ENCODE measurements around the gene SMTNL1.

SMTNL1 gene

GRCh38 chr11:57536947-57537619, at the start of gene SMTNL1:
TSS of gene SMTNL1 (plus strand) at chr11:57537595. CDS start at chr11:57542643, 5,048 bp downstream.
- no peak for DNase-seq

DNA sequence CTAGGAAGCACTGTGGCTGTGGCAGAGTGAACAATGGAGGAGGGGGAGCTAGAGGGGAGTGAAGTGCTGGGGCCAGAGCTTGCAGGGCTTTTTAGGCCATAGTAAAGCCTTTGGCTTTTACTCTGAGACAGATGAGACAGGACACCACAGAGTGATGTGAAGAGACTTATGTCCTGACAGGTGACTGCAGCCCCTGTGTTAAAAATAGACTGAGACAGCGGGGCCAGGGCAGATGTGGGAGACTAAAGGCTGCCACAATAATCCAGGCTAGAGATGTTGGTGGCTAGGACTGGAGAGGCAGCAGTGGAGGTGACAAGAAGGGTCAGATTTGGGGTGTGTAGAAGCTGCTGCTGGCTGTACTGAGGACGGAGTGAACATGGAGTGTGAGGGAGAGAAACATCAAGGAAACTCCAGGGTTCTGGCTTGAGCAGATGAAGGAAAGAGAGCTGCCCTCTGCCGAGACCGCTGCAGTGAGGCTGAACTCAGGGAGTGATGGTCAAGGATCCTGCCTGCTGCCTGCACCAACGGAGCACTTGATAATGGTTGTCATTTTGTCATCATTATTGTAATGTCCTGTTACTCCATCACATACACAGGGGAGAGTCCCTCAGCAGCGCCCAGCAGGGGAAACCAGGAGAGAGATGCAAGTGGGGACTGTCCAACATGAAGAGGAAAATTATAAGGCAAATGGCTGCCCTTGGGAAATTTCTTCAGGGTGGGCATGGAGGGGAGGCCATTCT, 49.3 kb upstream of the SMTNL1 start:
- no peak for DNase-seq

- DNase-seq: no peak
Measured at GRCh38 chr11:57490456-57491248, 46.7 kb upstream of the SMTNL1 start.

DNA sequence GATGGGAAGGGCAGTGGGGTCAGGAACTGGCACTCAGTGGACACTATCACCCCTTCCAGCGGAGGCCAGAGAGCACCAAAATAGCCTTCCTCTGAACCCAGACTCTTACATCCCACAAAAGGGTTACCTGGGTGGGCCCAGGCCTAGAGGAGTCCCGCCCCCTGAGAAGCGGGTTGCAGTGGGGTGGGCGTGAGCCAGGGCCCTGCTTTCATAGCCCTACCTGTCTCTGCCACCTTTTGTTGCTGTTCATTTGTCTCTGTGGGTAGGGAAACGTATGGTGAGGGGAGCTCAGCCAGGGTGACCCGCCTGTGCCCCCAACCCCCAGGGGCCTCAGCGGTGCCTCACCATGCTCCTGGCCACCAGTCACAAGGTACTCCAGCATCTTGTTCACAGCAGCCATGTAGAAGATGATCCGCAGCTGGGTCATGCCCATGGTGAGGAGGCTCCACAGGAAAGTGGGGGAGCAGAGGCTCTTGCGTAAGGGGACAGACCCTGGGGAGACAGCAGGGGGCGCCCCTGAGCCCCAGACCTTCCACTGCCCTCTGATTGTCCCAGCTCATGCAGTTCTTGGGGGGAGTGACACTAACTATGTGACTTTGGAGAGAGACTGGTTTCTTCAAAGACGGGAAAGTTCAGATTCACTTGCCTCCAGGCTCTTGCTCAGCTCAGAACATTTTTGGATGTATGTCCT, 45.9 kb upstream of the SMTNL1 start:
- DNase-seq: peak; percentile 86

- DNase-seq: peak; percentile 61
Measured at GRCh38 chr11:57493507-57494503, 43.6 kb upstream of the SMTNL1 start.

GRCh38 chr11:57496109-57496820, 41.1 kb upstream of the SMTNL1 start:
- no peak for DNase-seq

DNA sequence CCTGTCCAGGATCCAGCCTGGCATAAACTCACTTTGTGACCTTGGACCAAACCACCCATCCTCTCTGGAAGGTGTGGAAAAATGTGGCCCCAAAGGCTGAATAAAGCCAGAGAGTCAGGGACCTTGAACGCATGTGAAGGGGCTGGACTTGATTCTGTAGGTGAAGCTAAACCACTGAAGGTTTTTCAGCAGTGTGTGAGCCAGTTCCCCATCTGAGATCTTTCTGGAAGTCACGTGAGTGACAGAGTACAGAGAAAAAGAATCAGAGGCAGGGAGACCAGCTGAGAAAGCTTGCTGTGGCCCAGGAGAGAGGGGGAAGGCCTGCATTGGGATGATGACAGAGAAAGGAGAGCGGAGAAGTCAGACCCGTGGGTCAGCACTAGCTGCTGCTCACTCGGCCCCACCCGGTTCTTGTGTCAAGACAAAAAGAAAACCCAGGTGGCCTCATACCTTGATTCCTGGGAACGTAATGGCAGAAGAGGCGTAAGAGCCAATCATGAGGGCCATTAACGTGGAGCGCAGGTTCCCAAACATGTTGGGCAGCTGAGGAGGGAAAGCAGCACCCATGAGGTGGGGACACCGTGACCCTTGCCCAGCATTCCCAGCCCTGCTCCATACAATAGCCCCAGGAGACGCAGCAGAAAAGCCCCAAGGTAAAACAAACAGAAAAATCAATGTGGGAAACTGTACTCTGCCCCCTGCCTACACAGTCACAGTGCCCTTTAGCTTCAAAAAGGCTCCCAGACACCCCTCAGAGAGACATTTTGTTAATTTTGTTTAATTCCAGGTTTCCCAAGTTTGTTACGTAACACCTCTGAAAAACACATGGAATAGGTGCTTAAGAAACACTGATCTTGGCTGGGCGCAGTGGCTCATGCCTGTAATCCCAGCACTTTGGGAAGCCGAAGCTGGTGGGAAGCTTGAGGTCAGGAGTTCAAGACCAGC, 39.8 kb upstream of the SMTNL1 start:
- no peak for DNase-seq

- DNase-seq: no peak
Measured at GRCh38 chr11:57498540-57498939, 38.9 kb upstream of the SMTNL1 start.

- DNase-seq: peak; percentile 94
Measured at GRCh38 chr11:57499413-57499982, 37.9 kb upstream of the SMTNL1 start.

- no peak for DNase-seq
Measured at GRCh38 chr11:57499983-57500461, 37.4 kb upstream of the SMTNL1 start.

DNA sequence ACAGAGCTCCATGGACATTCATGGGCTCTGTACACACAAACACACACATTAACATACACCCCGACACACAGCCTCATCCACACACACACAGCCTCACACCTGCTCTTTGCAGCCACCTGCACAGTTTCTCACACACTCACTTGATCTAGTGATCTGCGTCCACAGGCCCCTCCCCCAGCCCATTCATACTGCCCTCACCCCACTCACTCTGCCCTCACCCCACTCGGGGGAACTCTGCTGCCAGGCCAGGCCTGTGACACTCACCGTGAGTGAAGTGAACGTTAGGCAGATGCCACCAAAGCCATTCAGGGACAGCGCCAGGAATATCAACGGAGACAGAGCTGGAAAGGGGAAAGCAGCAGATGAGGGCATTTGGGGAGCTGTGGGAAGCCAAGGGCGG, 36.9 kb upstream of the SMTNL1 start:
- DNase-seq: no peak

- no peak for DNase-seq
Measured at GRCh38 chr11:57500926-57501325, 36.5 kb upstream of the SMTNL1 start.

DNA sequence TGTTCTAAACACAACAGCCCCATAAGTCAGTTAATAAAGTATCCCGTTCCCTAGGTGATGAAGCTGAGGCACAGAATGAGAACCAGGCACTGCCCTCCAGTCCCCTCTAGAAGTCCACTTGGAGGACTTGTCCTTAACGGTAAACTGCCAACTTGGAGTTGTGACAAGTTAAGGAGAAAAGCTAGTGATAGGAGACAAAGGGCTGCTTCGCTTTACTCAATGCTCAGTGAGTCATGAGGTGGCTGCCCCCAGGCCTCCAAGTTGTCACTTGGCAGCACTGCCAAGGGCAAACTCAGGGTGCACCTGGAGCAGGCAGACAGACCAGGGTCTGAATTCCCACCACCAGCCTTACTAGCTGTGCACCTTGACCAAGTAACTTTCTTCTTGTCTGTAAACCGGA, 35.4 kb upstream of the SMTNL1 start:
- DNase-seq: no peak

DNA sequence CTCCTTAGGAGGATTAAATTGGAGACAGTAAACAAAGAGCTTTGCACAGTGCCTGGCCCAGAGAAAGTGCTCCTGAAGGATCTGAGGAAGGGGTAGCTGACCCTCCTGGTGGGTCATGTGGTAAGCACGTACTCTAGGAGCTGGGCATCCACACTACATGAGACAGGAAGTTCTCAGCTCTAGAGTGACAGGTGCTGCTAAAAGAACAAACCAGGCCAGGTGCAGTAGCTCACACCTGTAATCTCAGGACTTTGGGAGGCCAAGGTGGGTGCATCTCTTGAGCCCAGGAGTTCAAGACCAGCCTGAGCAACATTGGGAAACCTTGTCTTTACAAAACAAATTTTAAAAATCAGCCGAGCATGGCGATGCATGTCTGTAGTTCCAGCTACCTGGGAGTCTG, 35.0 kb upstream of the SMTNL1 start:
- DNase-seq: no peak

DNA sequence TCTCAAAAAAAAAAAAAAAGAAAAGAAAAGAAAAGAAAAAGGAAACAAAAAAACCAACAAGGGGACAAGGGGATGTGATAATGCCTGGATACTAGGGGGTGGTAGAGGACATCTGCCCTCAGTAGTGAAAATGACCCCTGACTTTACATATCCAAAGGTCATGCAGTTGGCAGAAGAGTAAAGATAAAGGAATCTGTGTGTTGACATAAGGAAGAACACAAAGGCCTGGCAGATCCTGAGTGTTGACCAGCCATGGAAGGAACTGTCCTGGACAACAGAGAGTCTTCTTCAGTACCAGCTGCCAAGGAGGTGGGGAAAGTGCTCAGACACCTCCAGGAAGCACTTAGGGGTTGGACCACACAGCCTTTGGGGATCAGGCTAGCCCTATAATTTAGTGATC, 34.5 kb upstream of the SMTNL1 start:
- no peak for DNase-seq

- DNase-seq: no peak
Measured at GRCh38 chr11:57504511-57504910, 32.9 kb upstream of the SMTNL1 start.

DNA sequence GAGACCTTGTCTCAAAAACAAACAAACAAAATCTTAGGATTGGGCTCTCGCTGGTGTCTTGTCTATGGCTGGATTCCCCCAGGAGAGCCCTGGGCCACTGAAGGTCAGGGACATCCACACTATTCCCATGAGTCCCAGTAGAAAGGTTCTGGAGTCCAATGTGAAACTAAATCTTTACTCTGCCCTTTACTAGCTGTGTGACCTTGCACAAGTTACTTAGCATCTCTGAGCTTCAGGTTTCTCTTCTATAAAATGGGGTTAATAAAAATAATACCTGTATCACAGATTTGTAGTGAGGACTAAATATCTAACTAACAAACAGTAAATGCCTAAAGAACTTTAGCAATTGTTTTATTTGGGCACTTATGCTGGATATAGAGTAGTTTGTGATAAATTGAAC, 30.9 kb upstream of the SMTNL1 start:
- DNase-seq: no peak

DNA sequence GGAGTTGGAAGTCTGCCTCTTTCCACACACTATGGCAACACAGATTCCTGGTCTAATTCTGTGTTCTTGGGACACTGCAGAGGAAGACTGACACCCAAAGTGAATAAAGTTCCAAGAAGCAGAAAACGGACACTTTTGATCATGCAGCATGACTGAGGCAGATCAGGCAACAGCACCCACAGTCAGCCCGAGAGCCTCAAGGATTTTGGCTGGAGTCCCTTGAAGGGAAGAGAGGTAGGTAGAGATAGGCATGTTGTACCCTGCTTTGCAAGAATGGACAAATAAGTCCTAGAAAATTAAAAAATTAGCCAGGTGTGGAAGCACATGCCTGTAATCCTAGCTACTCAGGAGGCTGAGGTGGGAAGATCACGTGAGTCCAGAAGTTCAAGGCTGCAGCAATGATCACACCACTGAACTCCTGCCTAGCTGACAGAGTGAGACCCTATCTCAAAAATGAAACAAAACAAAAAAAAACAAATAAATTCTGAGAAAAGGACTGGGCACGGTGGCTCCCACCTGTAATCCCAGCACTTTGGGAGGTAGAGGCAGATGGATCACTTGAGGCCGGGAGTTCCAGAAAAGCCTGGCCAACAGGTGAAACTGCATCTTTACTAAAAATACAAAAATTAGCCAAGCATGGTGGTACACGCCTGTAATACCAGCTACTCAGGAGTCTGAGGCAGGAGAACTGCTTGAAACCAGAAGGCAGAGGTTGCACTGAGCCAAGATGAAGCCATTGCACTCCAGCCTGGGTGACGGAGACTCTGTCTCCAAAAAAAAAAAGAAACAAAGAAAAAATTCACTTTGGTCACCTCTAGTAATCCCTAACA, 28.8 kb upstream of the SMTNL1 start:
- no peak for DNase-seq

Measured in hematopoietic multipotent progenitor cell treated with erythropoietin and hydrocortisone succinate and interleukin-3 and kit ligand, for 4 days (in vitro differentiated cells).